ENCODE results near the gene GNPDA1.

The GNPDA1 gene

GRCh38 chr5:141954194-141954593 lies 58.6 kb downstream of the GNPDA1 start:
- DNase-seq (ENCODE audit: low read depth), result no peak

DNA sequence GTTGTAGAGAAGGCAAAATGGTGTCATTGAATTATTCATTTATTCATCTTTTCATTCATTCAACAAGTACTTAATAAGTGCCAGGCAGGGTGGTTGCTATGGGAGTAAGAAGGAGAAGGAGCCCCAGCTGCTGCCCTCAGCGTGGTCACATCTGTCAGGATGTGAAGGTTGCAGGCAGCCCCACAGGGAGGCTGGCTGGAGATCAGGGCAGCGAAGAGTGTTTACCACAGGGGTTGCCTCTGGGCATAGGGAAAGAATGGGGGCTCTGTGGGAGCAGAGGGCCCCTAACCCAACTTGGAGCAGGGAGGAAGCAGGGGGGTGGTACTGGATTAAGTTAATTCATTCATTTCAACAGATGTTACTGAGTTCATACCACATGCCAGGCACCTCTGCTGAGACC lies 60.8 kb downstream of the GNPDA1 start:
- no peak for DNase-seq (ENCODE audit: low read depth)

DNA sequence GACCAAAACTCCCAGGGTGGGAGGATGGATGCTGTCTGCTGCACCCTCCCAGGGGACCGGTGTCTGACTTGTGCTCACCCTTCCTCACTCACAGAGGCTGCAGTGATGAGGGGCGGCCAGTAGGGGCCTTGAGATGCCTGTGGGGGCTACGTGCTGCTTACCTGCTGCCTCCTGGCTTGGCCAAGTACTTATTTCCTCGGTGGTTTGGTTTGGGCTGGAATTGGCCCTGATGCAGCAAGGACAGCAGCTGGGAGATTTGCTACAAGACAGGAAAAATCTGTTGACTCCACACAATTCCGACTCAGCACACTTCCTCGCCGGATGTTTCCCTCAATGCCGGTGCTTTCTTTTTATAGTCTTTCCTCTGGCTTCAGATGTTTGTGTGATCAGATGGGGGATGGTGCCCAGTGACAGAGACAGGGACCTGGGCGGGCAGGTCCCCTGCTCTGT lies 61.5 kb downstream of the GNPDA1 start:
- no peak for DNase-seq (ENCODE audit: low read depth)

All from iris pigment epithelial cell (primary cell).